Thoracic aorta (tissue), 2 donors: ENCODE measurements around the gene BEND7. TPM values are rescaled to one million over a fixed set of nuclear protein-coding genes. Genes with fewer than 3 reads are reported as not detected.

ENCODE experiments used
- ATAC-seq: fragments of 150-250 bp; one replicate; pipeline ENCODE4 v1.8.0; 2017; ENCODE audit warnings: low read depth; ENCODE audit not compliant: insufficient number of reproducible peaks, low FRiP score
- DNase-seq: peaks from one replicate; pipeline ENCODE4 v3.0.0-alpha.2; 2020; ENCODE audit warnings: low spot score
- H3K27ac ChIP-seq, 2 donors: fragments of 200-600 bp; sonication (generic); 1 replicate in 1 of 2; 2 replicates in 1 of 2; pipeline ENCODE4 v1.5.1; 2016; ENCODE audit warnings: mild to moderate bottlenecking in 2 of 2, moderate library complexity in 2 of 2
- H3K27me3 ChIP-seq: fragments of 200-600 bp; sonication (generic); replicated peaks from 2 replicates; pipeline ENCODE4 v1.6.0; 2016; ENCODE audit warnings: mild to moderate bottlenecking; ENCODE audit not compliant: insufficient read depth
- H3K36me3 ChIP-seq: fragments of 200-600 bp; sonication (generic); one replicate; pipeline ENCODE4 v1.5.1; 2016
- H3K4me1 ChIP-seq, 2 donors: fragments of 200-600 bp; sonication (generic); 1 replicate in 1 of 2; 2 replicates in 1 of 2; pipeline versions ENCODE4 v1.5.1 to v1.6.0; 2016; ENCODE audit warnings: low read depth in 2 of 2, mild to moderate bottlenecking in 1 of 2; ENCODE audit not compliant: control insufficient read depth in 1 of 2
- H3K4me3 ChIP-seq: fragments of 200-600 bp; sonication (generic); 2 replicates; pipeline ENCODE4 v1.5.1; 2016; ENCODE audit warnings: mild to moderate bottlenecking
- H3K9me3 ChIP-seq: fragments of 200-600 bp; sonication (generic); 2 replicates; pipeline ENCODE4 v1.5.1; 2016
- total RNA-seq, 2 donors: library from RNA; depleted of rRNA; stranded (reverse); fragments of >200 nt; gene quantifications; one replicate each; pipeline versions ENCODE4 v1.1.0 to v1.2.3, GENCODE V29; 2016
- TF ChIP-seq, protein P1 (sequence below): fragments of 200-600 bp; sonication (generic); IDR thresholded peaks from one replicate; pipeline ENCODE4 v1.5.1; 2019; ENCODE audit warnings: antibody characterized with exemption

Gene BEND7
- total RNA-seq, 2 donors from 2014 or later = 15.3 to 38.5 TPM

DNA sequence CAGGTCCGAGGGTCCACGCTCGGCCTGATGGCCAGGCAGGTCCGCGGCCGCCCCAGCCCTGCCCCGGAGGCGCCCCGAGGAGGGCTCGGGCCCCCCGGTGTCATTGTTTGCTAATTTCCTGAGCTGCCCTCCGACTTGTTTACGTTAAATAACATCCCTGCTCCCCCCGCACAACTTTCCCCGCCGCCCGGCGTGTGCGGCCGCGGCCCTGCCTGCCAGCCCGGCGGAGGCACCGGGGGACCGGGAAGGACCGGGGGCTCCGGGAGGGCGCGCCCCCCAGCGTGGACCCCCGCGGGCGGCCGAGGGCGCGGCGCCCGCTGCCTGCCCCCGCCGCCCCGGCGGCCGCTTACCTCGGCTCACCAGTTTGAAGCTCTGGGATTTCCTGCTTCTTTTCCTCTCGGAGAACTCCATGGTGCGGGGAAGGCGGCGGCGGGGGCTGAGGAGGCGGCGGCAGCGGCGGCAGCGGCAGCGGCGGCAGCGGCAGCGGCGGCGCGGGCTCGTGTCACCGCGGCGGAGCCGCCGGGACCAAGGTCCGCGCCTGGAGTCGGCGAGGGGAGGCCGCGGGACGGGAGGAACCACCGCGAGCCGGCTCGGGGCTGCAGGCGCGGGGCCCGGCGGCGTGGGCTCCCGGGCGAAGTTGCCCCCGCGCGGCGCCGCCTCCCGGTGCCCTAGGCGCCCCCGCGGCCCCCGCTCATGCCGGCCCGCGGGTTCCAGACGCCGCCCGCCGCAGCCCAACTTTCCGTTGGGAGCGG is 515 bp downstream of the BEND7 start:
- no peaks in the 10 kb centered on the region for H3K9me3 ChIP-seq
- peaks cover 5 to 25% of the 10 kb centered on the region in 2 donors for H3K4me1 ChIP-seq
- peak overlapping the region; percentile 76 for H3K4me3 ChIP-seq
- DNase-seq (no peak), ATAC-seq (no peak)
- no peaks in the 10 kb centered on the region for H3K36me3 ChIP-seq
- TF ChIP-seq, protein P1, sequence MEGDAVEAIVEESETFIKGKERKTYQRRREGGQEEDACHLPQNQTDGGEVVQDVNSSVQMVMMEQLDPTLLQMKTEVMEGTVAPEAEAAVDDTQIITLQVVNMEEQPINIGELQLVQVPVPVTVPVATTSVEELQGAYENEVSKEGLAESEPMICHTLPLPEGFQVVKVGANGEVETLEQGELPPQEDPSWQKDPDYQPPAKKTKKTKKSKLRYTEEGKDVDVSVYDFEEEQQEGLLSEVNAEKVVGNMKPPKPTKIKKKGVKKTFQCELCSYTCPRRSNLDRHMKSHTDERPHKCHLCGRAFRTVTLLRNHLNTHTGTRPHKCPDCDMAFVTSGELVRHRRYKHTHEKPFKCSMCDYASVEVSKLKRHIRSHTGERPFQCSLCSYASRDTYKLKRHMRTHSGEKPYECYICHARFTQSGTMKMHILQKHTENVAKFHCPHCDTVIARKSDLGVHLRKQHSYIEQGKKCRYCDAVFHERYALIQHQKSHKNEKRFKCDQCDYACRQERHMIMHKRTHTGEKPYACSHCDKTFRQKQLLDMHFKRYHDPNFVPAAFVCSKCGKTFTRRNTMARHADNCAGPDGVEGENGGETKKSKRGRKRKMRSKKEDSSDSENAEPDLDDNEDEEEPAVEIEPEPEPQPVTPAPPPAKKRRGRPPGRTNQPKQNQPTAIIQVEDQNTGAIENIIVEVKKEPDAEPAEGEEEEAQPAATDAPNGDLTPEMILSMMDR = no peak
- no peaks in the 10 kb centered on the region for H3K27me3 ChIP-seq
- peak overlapping the region; percentile 71 to 83 for H3K27ac ChIP-seq

DNA sequence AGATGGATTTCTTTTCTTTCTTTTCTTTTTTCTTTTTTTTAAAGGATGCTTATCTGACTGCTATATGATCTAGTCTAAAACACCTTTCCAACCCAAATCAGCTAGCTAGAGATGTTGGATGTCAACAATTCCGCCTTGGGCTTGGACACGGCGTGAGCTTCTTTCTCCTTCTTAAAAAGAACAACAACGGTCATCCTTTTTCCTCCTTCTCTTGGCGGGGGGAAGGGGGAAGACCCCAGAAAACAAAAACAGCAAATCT is 1.0 kb downstream of the BEND7 start:
- no peaks in the 10 kb centered on the region for H3K27me3 ChIP-seq
- ATAC-seq (no peak), DNase-seq (no peak)
- no peaks in the 10 kb centered on the region for H3K9me3 ChIP-seq
- H3K36me3 ChIP-seq = no peaks in the 10 kb centered on the region
- H3K4me1 ChIP-seq = peaks cover 5 to 25% of the 10 kb centered on the region in 2 donors
- TF ChIP-seq, protein P1 = no peak
- peak overlapping the region; percentile 71 to 83 for H3K27ac ChIP-seq
- peak overlapping the region; percentile 76 for H3K4me3 ChIP-seq

DNA sequence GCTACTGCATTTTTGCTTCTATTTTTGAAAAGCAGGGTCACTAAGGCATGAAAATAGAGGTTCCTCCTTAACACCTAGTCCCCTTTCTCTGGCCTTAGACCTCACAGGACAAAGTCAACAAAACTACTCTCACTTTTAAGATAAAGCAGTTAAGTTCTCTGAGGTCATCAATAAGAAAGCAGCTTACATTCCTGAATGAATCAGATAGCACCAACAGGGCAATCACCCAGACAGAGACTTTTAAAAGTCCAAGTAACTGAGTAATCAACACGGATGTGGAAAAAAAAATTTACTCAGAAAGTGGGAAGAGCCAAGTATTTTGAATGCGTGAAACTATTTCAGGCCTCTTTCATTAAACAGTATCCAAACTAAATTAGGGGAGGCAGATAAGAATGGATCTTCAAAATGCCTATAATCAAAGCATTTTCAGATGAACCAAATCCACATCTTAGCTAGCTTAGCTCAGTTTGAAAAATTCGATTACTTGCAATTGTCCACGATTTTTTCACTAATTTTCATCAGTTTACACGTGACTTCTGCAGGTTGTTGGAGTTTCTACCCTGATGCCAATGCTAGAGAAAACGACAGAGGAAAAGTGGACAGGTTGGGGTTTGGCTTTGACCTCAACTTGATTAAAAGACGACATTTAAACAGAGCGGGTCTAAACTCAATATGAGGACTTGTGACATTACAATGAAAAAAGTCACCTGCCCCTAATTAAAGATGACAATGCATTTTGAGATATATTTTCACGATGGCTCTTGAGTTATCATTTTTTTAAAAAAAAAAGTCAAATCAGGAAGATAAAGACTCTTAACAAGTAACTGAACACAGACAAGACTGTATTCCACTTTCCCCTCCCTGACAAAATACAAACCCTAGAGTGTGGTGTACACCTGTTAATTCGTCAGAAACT is 1.6 kb downstream of the BEND7 start:
- ATAC-seq = no peak
- DNase-seq = no peak
- Histone ChIP-seq H3K27ac (peak overlapping the region; percentile 71 to 83), H3K4me3 (peak overlapping the region; percentile 76), H3K9me3 (no peaks in the 10 kb centered on the region), H3K27me3 (no peaks in the 10 kb centered on the region), H3K4me1 (peaks cover 5 to 25% of the 10 kb centered on the region in 2 donors), H3K36me3 (no peaks in the 10 kb centered on the region)
- TF ChIP-seq, protein P1 = no peak

GRCh38 chr10:13525663-13526062 is 3.2 kb downstream of the BEND7 start:
- no peaks in the 10 kb centered on the region for H3K27me3 ChIP-seq
- H3K4me3 ChIP-seq = no peak overlapping the region
- TF ChIP-seq, protein P1 = no peak
- H3K4me1 ChIP-seq = peaks cover 5 to 25% of the 10 kb centered on the region in 2 donors
- no peaks in the 10 kb centered on the region for H3K9me3 ChIP-seq
- no peak overlapping the region for H3K27ac ChIP-seq
- ATAC-seq (no peak), DNase-seq (no peak)
- no peaks in the 10 kb centered on the region for H3K36me3 ChIP-seq

DNA sequence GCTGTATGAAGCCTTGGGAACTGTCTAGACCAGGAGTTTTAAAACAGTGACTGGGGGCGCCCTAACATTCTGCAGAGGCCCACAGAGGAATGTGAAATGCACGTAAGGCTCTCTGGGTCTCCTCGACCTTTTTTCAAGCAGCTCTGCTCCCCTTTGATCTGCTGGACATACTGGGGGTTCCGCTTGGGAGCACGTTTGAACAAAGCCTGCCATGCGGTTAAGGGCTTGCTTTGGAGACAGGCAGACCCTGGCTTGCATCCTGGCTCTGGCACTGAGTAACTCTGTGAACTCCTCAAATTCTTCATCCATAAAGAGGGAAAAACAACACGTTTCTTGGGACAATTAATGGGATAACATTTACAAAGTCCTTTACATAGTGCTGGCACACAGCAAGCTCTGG is 7.8 kb downstream of the BEND7 start:
- H3K27ac ChIP-seq = no peak overlapping the region
- ATAC-seq = no peak
- no peaks in the 10 kb centered on the region for H3K9me3 ChIP-seq
- H3K36me3 ChIP-seq = no peaks in the 10 kb centered on the region
- TF ChIP-seq, protein P1 = no peak
- H3K4me1 ChIP-seq = no peaks in the 10 kb centered on the region
- DNase-seq = no peak
- H3K4me3 ChIP-seq = no peak overlapping the region
- H3K27me3 ChIP-seq = no peaks in the 10 kb centered on the region
